GM12891 (cell line): ENCODE results near the gene ST6GALNAC3.

Source experiments
- PAX5 ChIP-seq: IDR thresholded peaks from 2 replicates; pipeline ENCODE4 v1.6.1; 2011; ENCODE audit warnings: low read length, moderate library complexity, mild to moderate bottlenecking; ENCODE audit not compliant: insufficient read depth, severe bottlenecking
- POLR2A ChIP-seq: IDR thresholded peaks from 2 replicates; pipeline ENCODE4 v1.6.1; 2011; ENCODE audit warnings: low read depth, low read length, control low read depth
- POLR2AphosphoS5 ChIP-seq: IDR thresholded peaks from 2 replicates; pipeline ENCODE4 v1.6.1; 2011; ENCODE audit warnings: low read depth, low read length, control low read depth
- POU2F2 ChIP-seq: IDR thresholded peaks from 2 replicates; pipeline ENCODE4 v1.6.1; 2011; ENCODE audit warnings: low read depth, mild to moderate bottlenecking, control low read depth, low read length, moderate library complexity
- SPI1 ChIP-seq: IDR thresholded peaks from 2 replicates; pipeline ENCODE4 v1.6.1; 2011; ENCODE audit warnings: low read depth, low read length, control low read depth
- TAF1 ChIP-seq: IDR thresholded peaks from 2 replicates; pipeline ENCODE4 v1.6.1; 2011; ENCODE audit warnings: low read depth, low read length, control low read depth

GRCh38 chr1:76607717-76608116, 533.2 kb downstream of the ST6GALNAC3 start:
- TF ChIP-seq POLR2AphosphoS5 (no peak), TAF1 (no peak), POLR2A (no peak), SPI1 (no peak), POU2F2 (no peak), PAX5 (no peak)
